ACC112 (cell line): ENCODE measurements around the gene INSR.
"Not testable (repeated sequence)": the region's sequence is repeated elsewhere in the genome, so short reads cannot be mapped to it uniquely, and the experiment has no call there.

Experiments
- H2AFZ ChIP-seq: fragments of 200-600 bp; sonication (generic); one replicate; pipeline ENCODE4 v1.6.0; 2017; ENCODE audit warnings: antibody characterized with exemption, low read length; ENCODE audit not compliant: unreplicated experiment
- H3K27ac ChIP-seq: fragments of 200-600 bp; sonication (generic); 2 replicates; pipeline ENCODE4 v1.5.1; 2014; ENCODE audit warnings: low read depth, mild to moderate bottlenecking, antibody characterized with exemption, low read length, moderate library complexity
- H3K27me3 ChIP-seq: fragments of 200-600 bp; sonication (generic); 2 replicates; pipeline ENCODE4 v1.6.1; 2014; ENCODE audit warnings: mild to moderate bottlenecking, antibody characterized with exemption, low read length, moderate library complexity, mixed read lengths; ENCODE audit not compliant: insufficient read depth
- H3K36me3 ChIP-seq: fragments of 200-600 bp; sonication (generic); 2 replicates; pipeline ENCODE4 v1.6.1; 2016; ENCODE audit warnings: mild to moderate bottlenecking, antibody characterized with exemption, low read length, moderate library complexity, mixed read lengths; ENCODE audit not compliant: insufficient read depth
- H3K4me1 ChIP-seq: fragments of 200-600 bp; sonication (generic); one replicate; pipeline ENCODE4 v1.6.1; 2016; ENCODE audit warnings: low read length, mixed read lengths; ENCODE audit not compliant: insufficient read depth, unreplicated experiment, control insufficient read depth
- H3K4me3 ChIP-seq: fragments of 200-600 bp; sonication (generic); 2 replicates; pipeline ENCODE4 v1.5.1; 2014; ENCODE audit warnings: mild to moderate bottlenecking, low read depth, low read length
- H3K79me2 ChIP-seq: fragments of 200-600 bp; sonication (generic); one replicate; pipeline ENCODE4 v1.6.0; 2016; ENCODE audit warnings: low read length; ENCODE audit not compliant: control insufficient read depth, unreplicated experiment, insufficient read depth

The INSR gene

DNA sequence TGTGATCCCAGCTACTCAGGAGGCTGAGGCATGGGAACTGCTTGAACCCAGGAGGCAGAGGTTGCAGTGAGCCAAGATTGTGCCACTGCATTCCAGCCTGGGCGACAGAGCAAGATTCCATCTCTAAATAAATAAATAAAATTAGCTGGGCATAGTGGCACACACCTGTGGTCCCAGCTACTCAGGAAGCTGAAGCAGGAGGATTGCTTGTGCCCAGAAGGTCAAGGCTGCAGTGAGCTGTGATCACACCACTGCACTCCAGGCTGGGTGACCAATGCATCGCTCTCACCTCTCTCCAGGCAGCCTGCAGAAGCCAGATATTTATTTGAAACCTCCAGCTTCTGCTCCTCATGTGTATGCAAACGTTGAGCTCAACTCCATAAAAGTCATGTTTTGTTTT is 85.2 kb downstream of the INSR start:
- H3K36me3 ChIP-seq, H3K4me3 ChIP-seq, H2AFZ ChIP-seq, H3K27ac ChIP-seq, H3K79me2 ChIP-seq, H3K27me3 ChIP-seq, H3K4me1 ChIP-seq: not testable (repeated sequence)

DNA sequence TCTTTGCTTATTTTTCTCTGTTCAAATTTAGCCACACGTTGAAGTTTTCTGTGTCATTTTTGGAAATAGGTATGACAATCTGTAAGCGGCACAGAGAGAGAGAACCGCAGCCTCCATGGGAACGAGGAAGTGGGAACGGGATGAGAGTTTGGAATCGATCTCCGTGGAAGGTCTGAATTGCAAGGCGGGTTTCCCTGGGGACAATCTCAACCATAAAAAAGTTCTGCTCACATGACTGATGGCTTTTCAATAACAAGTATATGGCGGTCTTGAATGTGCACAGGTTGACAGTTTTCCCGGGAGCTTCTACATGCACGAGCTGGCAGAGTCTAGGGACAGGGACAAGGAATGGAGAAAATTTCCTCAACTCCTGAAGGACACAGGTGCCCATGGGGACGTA is 90.9 kb downstream of the INSR start:
- H3K27ac ChIP-seq = no peak overlapping the region
- no peak overlapping the region for H3K4me3 ChIP-seq
- H3K79me2 ChIP-seq = no peaks in the 10 kb centered on the region
- H3K36me3 ChIP-seq = no peaks in the 10 kb centered on the region
- H2AFZ ChIP-seq = no peak overlapping the region
- no peaks in the 10 kb centered on the region for H3K27me3 ChIP-seq
- H3K4me1 ChIP-seq = no peaks in the 10 kb centered on the region

DNA sequence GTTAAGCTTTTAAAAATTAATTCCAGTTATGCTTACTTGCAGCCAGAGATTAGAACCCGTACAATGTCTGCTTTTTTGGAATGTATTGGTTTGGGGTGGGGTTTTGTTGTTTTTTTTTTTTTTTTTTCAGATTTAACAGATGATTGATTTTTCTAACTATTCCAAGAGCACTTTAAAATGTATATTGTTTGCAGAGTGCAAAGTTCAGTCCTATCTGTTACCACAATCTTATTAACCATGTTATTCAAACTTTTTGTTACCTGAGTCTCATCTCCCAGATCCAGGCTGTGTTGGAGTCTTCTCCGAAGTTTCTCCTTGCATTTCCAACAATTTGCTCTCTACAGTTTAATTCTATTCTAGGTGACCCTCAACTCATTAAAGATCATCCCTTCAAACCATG is 91.3 kb downstream of the INSR start:
- H3K4me1 ChIP-seq = no peaks in the 10 kb centered on the region
- H3K27me3 ChIP-seq = no peaks in the 10 kb centered on the region
- no peak overlapping the region for H2AFZ ChIP-seq
- no peaks in the 10 kb centered on the region for H3K79me2 ChIP-seq
- H3K4me3 ChIP-seq = no peak overlapping the region
- no peak overlapping the region for H3K27ac ChIP-seq
- H3K36me3 ChIP-seq = no peaks in the 10 kb centered on the region

DNA sequence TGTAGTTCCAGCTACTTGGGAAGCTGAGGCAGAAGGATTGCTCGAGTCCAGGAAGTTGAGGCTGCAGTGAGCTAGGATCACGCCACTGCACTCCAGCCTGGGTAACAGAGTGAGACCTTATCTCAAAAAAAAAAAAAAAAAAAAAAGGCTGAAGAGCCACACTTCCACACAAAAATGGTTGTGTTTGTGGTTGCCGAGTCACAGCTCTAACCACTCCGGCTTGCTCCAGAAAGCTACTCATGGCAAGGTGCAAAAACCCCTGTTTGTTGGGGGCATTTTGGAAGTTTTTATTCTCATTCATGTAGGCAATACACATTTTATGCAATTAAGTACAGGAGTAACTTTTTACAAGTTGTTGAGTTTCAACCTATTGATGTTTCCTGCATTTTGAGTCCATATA is 93.5 kb downstream of the INSR start:
- Histone ChIP-seq H3K36me3 (no peaks in the 10 kb centered on the region), H3K27ac (no peak overlapping the region), H3K4me3 (no peak overlapping the region), H3K4me1 (no peaks in the 10 kb centered on the region), H3K27me3 (no peaks in the 10 kb centered on the region), H2AFZ (no peak overlapping the region), H3K79me2 (no peaks in the 10 kb centered on the region)

DNA sequence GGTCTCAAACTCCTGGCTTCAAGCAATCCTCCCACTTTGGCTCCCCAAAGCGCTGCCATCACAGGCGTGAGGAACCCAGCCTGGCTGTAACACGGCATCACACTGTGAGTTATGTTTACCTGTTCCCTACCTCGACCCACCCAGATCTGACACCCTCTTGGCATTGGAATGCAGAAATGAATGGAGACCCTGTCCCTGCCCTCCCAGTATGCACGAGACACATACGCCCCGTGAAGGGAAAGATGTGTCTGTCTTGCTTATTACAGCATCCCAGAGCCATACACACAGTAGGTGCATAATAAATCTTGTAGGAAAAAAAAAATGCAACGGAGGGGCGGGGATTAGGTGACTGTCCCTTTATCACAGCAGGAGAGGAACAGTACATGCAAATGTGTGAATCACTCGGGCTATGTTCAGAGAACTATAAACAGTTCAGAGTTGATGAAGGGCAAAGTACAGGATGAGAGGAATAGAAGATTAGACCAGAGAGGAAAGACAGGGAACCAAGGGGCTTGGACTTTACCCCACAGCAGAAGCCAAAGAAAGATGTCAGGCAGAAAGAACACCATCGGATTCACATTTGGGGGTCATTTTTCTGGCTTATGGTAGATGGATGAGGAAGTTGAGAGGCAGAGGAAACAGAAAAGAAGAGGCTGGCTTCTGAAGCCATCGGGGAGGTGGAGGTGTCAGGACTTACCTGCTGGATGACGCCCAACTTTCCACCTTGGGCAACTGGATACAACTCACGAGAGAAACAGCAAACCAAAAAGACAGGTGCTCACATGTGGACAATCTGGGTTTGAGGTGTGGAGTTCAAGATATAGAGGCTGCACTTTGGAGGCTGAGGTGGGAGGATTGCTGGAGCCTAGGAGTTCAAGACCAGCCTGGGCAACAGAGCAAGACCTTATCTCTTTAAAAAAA is 94.3 kb downstream of the INSR start:
- Histone ChIP-seq H3K36me3 (no peaks in the 10 kb centered on the region), H3K4me3 (no peak overlapping the region), H3K27me3 (no peaks in the 10 kb centered on the region), H3K79me2 (no peaks in the 10 kb centered on the region), H3K27ac (no peak overlapping the region), H3K4me1 (no peaks in the 10 kb centered on the region), H2AFZ (no peak overlapping the region)

DNA sequence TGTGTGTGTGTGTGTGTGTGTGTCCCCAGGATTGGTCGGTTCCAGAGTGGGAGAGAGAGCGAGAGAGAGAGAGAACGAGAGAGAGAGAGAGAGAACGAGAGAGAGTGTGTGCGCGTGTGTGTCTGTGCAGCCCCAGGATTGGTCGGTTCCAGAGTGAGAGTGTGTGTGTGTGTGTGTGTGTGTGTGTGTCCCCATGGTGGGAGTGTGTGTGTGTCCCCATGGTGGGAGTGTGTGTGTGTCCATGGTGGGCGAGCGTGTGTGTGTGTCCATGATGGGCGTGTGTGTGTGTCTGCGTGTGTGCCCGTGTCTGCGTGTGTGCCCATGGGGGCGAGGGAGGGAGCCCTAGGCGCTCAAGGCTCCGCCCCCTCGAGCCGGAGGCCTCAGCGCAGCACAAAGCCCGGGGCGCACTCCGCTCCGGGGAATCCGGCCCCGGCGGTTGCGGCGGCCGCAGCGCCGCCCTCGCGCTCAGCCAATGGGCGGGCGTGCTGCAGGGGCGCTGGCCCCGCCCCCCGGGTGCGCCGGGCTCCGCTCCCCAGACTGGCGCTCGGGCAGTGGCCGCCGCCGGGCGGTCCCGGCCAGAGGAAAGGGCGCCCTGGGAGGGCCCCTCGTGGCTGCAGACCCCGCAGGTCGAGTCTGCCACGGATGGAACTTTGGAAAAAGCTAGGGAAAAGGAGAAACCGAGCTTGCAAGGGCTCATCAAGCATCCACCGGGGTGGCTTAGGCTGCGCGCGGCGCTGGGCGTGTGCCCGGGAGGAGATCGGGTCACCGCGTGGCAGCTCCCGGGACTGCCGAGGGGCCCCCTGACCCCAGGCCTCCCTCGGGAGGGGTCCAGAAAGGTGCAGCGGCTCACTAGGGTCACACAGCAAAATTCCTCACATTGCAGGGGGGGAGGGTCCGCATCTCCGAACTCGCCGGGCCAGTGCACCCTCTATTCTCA is 96.2 kb downstream of the INSR start:
- Histone ChIP-seq H2AFZ (peak overlapping the region; percentile 85), H3K27me3 (no peaks in the 10 kb centered on the region), H3K79me2 (no peaks in the 10 kb centered on the region), H3K4me3 (peak overlapping the region; percentile 90), H3K36me3 (no peaks in the 10 kb centered on the region), H3K27ac (peak overlapping the region; percentile 18), H3K4me1 (no peaks in the 10 kb centered on the region)

DNA sequence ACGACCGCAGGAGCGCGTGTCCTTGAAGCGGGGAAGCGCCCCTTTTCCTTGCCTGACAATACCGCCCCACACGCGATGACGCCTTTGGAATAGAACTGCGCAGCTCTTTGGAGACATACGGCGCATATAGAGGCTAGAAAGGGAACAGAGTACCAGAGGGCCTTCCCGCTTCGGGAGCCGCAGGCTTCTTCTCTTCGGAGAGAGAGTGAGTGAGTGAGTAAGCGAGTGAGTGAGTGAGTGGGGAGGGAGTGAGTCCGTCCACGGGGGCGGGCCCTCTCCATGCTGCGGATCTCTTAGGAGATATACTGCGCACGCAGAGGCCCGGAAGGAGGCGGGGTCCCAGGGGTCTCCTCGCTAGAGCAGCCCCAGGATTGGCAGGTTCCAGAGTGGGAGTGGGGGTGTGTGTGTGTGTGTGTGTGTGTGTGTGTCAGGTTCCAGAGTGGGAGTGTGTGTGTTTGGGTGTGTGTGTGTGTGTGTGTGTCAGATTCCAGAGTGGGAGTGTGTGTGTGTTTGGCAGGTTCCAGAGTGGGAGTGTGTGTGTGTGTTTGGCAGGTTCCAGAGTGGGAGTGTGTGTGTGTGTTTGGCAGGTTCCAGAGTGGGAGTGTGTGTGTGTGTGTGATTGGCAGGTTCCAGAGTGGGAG is 97.0 kb downstream of the INSR start:
- Histone ChIP-seq H3K79me2 (no peaks in the 10 kb centered on the region), H3K27ac (peak overlapping the region; percentile 53), H3K27me3 (no peaks in the 10 kb centered on the region), H3K4me3 (peak overlapping the region; percentile 74), H3K4me1 (no peaks in the 10 kb centered on the region), H2AFZ (peak overlapping the region; percentile 87), H3K36me3 (no peaks in the 10 kb centered on the region)

DNA sequence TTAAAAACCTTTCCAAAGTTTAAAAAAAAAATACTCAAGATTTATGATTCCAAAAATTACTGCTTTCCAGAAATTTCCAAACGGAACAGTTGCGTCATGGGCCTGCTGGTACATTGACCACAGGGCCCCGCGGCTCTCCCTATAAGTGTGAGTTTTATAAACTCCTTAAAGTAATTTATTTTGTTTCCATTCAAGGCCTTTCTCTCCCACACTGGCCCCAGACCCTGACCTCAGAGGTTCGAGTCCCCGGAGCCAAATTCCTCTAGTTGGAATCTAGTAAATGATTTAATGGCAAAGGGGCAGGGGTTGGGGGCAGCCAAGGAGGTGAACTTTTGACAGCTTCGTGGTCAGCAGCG is 97.5 kb downstream of the INSR start:
- H3K36me3 ChIP-seq = no peaks in the 10 kb centered on the region
- H3K79me2 ChIP-seq = no peaks in the 10 kb centered on the region
- H3K27ac ChIP-seq = peak overlapping the region; percentile 53; the same call in 1 of the 2 replicates
- H3K4me3 ChIP-seq = peak overlapping the region; percentile 74
- H2AFZ ChIP-seq = peak overlapping the region; percentile 87
- H3K4me1 ChIP-seq = no peaks in the 10 kb centered on the region
- no peaks in the 10 kb centered on the region for H3K27me3 ChIP-seq

DNA sequence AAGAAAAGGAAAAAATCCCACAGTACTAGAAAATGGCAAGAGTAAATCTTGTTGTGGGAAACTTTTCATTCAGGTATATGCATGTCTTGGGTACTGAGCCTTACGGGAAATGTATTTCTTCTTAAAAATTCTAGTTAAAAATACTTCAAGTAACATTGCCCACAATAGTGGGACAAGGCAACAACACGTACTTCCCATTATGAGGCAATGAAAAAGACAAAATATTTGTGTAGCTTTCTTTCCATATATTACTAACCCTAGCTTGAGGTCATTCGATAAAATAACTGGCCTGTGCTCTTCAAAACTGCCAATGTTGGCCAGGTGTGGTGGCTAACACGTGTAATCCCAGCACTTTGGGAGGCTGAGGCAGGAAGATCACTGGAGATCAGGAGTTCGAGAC is 99.2 kb downstream of the INSR start:
- H3K79me2 ChIP-seq = no peaks in the 10 kb centered on the region
- no peaks in the 10 kb centered on the region for H3K27me3 ChIP-seq
- no peaks in the 10 kb centered on the region for H3K4me1 ChIP-seq
- no peaks in the 10 kb centered on the region for H3K36me3 ChIP-seq
- no peak overlapping the region for H3K4me3 ChIP-seq
- no peak overlapping the region for H3K27ac ChIP-seq
- no peak overlapping the region for H2AFZ ChIP-seq

DNA sequence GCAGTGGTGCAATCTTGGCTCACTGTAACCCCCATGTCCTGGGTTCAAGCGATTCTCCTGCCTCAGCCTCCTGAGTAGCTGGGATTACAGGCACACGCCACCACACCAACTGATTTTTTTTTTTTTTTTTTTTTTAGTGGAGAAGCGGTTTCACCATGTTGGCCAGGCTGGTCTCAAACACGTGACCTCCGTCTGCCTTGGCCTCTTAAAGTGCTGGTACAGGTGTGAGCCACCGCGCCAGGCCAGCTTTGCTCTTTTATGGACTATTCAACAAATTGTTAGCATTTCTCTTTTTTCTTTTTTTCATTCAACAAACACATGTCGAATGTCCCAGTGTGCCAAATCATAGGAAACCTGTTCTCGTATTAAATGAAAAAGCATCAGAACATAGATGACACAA is 99.6 kb downstream of the INSR start:
- Histone ChIP-seq H3K27ac (no peak overlapping the region), H3K36me3 (no peaks in the 10 kb centered on the region), H3K27me3 (no peaks in the 10 kb centered on the region), H3K4me1 (no peaks in the 10 kb centered on the region), H3K79me2 (no peaks in the 10 kb centered on the region), H2AFZ (no peak overlapping the region), H3K4me3 (no peak overlapping the region)
